Activated T-helper 1 cell treated with Interleukin-2 at 50 U/mL for 16 hours (primary cell): Measurements from ENCODE around the gene NCSTN.

Source experiments
- DNase-seq: peaks from one replicate; pipeline ENCODE4 v3.0.0-alpha.2; 2020; ENCODE audit warnings: low read depth

The NCSTN gene

GRCh38 chr1:160342953-160343869 lies at the start of gene NCSTN, which contains the start of gene COPA:
Gene NCSTN, plus strand, starts transcription at chr1:160343383. Its CDS starts 14 bp downstream, at chr1:160343397.
Gene COPA, minus strand, starts transcription at chr1:160343250. Its CDS starts 80 bp downstream, at chr1:160343170.
- DNase-seq = peak; percentile 83

GRCh38 chr1:160296036-160296435 lies 47.1 kb upstream of the NCSTN start:
- DNase-seq = no peak

GRCh38 chr1:160300173-160300572 lies 43.0 kb upstream of the NCSTN start:
- DNase-seq = no peak

GRCh38 chr1:160307118-160307791 lies 35.9 kb upstream of the NCSTN start:
- DNase-seq = no peak

GRCh38 chr1:160308451-160309184 lies 34.6 kb upstream of the NCSTN start:
- no peak for DNase-seq

- DNase-seq = no peak
Observed at GRCh38 chr1:160309185-160309557, 34.0 kb upstream of the NCSTN start.

GRCh38 chr1:160309571-160309970 lies 33.6 kb upstream of the NCSTN start:
- no peak for DNase-seq

DNA sequence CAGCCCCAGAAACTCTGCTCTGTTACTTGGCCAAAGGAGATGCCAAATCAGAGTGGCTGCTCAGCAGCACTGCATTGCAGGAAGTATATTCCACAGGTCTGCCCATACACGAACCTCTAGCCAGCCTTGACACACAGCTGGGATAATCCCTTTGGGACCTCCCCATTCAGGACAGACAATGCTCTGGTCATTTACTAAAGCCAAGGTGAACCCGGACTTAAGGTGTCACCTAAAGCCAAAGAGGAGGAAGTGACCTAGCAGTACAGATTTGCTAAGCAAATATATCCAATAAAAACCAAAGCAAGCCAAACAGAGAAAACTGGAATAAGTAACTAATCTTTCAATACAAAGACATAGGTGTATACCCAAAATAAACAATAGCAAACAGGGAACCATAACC lies 27.8 kb upstream of the NCSTN start:
- no peak for DNase-seq

DNA sequence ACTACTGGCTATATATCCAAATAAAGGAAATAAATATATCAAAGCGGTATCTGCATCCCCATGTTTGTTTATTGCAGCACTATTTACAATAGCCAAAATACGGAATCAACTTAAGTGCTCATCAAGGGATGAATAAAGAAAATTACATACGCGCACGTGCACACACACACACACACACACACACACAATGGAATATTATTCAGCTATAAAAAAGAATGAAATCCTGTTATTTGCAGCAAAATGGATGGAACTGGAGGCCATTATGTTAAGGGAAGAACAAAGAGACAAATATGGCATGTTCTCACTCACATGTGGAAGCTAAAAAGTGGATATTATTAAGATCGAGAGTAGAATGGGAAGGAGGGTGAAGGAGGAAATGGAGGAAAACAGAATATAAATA lies 20.4 kb upstream of the NCSTN start:
- DNase-seq = no peak

GRCh38 chr1:160325252-160325651 lies 17.9 kb upstream of the NCSTN start:
- no peak for DNase-seq

GRCh38 chr1:160326418-160326817 lies 16.8 kb upstream of the NCSTN start:
- no peak for DNase-seq

DNA sequence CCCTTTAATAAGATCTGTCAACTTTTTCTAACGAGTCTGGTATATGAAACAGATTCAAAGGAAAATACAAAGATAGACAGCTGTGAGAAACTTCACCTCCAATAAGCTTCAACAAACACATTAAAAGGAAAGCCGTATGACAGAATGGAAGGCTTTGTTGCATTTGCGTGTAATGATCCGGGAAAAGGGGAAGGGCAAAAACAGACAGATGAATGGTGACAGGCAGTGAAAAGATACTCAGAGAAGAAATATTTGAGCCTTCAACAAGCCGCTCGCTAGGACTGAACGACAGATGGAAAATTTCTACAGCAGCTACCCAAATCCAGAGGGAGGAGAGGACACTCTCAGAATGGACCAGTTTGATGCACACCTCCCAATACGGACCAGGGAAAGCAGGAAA lies 15.0 kb upstream of the NCSTN start:
- no peak for DNase-seq

GRCh38 chr1:160330119-160330518 lies 13.1 kb upstream of the NCSTN start:
- no peak for DNase-seq

- DNase-seq = no peak
Observed at GRCh38 chr1:160332516-160332915, 10.7 kb upstream of the NCSTN start.

DNA sequence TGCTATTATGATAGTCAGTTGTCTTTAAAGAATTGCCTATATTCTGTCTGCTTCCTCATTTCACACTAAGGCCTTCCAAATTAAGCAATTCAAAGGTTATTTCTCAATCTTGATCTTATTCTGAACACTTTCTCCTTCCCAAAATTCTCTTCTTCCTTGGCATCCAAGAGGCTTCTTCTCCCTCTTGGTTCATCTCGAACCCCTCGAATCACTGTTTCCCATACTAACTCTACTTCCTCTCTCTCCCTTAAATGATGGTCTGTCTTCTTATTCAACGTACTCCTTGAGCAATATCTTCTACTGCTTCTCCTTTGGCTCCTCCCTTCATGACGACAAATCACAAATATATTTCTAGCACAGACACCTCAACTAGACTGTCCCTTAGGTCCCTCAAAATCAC lies 4.6 kb upstream of the NCSTN start:
- DNase-seq = no peak

GRCh38 chr1:160340146-160340545 lies 3.0 kb upstream of the NCSTN start:
- no peak for DNase-seq

- DNase-seq = no peak
Observed at GRCh38 chr1:160340866-160341265, 2.3 kb upstream of the NCSTN start.

- DNase-seq = no peak
Observed at GRCh38 chr1:160342526-160342925, 657 bp upstream of the NCSTN start.

- no peak for DNase-seq
Observed at GRCh38 chr1:160344241-160344640, 1.1 kb downstream of the NCSTN start.

DNA sequence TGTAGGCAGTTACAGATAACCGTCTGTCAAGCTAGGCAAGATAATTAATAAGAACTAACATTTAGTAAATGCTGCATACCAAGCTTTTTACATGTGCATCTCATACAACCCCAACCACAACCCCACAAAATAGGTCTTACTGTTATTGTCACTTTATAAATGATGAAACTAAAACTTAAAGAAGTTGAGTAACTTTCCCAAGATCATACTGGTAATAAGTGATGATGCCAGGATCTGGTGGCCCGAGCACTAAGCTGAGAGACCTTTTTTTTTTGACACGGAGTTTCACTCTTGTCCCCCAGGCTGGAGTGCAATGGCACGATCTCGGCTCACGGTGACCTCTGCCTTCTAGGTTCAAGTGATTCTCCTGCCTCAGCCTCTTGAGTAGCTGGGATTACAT lies 1.8 kb downstream of the NCSTN start:
- no peak for DNase-seq

- DNase-seq = no peak
Observed at GRCh38 chr1:160346463-160346862, 3.3 kb downstream of the NCSTN start.

GRCh38 chr1:160346958-160347357 lies 3.8 kb downstream of the NCSTN start:
- no peak for DNase-seq

GRCh38 chr1:160351629-160352028 lies 8.4 kb downstream of the NCSTN start:
- DNase-seq = no peak
